RKO (cell line): ENCODE data around the gene TOX3.

Source experiments
- DNase-seq: peaks from one replicate; pipeline ENCODE4 v3.0.0-alpha.2; 2016; ENCODE audit warnings: low spot score

The TOX3 gene

DNA sequence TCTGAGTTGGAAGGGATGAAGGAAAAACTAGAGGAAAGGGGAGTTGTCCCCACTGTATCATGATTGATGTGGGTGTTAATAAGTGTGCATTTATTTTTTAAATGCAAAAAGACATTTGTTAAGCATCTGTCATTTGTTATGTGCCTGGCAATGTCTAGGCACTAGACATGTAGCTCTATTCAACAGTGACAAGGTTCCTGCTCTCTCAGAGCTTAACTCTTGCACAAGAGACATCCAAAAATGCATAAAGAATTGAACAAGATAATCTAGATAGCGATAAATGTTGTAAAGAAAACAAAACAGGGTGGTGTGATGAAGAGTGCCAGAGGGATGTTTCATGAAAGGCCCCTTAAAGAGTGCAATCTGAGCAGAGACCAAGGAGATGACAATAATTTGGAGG, 148.9 kb downstream of the TOX3 start:
- DNase-seq: no peak

- DNase-seq: no peak
These were observed 153.5 kb downstream of the TOX3 start for GRCh38 chr16:52393448-52393847.

DNA sequence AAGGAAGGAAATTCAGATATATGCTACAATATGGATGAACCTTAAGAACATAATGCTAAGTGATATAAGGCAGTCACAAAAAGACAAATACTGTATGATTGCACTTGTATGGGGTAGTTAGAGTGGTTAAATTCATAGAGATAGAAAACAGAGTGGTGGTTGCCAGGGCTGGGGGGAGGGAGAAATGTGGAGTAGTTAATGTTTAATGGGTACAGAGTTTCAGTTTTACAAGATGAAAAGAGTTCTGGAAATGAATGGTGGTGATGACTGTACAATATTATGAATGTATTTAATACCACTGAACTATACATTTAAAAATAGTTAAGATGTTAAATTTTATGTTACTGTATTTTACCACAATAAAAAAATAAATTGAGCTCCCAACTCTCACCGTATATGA, 157.9 kb downstream of the TOX3 start:
- no peak for DNase-seq
